Measurements from ENCODE around the gene PRDM16.

DNA sequence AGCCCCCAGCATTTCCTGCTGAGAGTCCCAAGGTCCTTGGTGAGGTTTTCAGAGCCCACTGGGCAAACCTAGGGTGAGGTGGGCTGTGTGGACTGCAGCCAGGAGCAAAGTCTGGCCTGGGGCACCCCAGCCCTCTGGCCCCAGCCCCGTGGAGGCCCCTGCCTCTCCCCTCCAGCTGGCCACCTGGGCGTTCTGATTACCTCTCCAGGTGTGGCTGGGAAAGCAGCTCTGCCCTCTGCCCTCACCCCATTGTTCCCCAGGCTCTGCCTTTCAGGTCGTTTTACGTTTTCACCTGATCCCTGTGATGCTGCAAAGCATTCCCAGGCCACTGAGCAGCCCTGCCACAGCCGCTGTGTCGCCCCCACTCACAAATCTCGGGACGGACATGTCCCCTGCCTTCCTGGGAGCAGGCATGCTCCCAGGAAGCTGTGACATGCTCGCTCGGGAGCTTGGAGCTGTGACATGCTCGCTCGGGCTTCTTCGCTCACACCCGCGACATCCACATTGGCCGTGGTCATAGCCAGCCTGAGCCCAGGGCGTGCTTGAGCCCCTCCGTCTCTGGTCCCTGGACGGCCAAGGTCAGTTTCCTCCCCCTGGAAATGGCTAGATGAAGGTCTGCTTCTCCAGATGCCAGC lies 216.2 kb downstream of the PRDM16 start:
- TF ChIP-seq CTCF (IDR thresholded peaks at IDR 0.05) = no peak
- no peak for TF ChIP-seq SIN3A (IDR thresholded peaks at IDR 0.05; ENCODE audit: borderline replicate concordance, insufficient read depth, low read depth, low read length)
- TF ChIP-seq POLR2AphosphoS5 (IDR thresholded peaks at IDR 0.05; ENCODE audit: low read depth, low read length) = no peak
- TF ChIP-seq, protein P1, sequence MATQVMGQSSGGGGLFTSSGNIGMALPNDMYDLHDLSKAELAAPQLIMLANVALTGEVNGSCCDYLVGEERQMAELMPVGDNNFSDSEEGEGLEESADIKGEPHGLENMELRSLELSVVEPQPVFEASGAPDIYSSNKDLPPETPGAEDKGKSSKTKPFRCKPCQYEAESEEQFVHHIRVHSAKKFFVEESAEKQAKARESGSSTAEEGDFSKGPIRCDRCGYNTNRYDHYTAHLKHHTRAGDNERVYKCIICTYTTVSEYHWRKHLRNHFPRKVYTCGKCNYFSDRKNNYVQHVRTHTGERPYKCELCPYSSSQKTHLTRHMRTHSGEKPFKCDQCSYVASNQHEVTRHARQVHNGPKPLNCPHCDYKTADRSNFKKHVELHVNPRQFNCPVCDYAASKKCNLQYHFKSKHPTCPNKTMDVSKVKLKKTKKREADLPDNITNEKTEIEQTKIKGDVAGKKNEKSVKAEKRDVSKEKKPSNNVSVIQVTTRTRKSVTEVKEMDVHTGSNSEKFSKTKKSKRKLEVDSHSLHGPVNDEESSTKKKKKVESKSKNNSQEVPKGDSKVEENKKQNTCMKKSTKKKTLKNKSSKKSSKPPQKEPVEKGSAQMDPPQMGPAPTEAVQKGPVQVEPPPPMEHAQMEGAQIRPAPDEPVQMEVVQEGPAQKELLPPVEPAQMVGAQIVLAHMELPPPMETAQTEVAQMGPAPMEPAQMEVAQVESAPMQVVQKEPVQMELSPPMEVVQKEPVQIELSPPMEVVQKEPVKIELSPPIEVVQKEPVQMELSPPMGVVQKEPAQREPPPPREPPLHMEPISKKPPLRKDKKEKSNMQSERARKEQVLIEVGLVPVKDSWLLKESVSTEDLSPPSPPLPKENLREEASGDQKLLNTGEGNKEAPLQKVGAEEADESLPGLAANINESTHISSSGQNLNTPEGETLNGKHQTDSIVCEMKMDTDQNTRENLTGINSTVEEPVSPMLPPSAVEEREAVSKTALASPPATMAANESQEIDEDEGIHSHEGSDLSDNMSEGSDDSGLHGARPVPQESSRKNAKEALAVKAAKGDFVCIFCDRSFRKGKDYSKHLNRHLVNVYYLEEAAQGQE (IDR thresholded peaks at IDR 0.05; ENCODE audit: insufficient read depth in 1 of 2, low read depth in 2 of 2, low read length in 1 of 2) = no peak
